ENCODE data around the gene TPP1.

The TPP1 gene

DNA sequence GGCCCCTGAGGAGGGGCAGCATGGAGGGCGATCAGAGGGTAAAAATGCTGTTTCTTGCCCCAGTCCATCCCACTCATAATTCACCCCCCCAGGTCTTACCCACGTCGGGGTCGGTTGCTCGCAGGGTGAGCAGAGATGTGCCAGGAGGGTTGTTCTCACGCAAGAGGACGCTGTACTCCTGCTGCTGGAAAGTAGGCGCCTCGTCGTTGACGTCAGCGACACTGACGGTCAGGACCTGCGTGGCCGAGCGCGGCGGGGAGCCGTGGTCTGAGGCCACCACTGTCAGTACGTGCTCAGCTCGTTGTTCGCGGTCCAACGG is 10.3 kb upstream of the TPP1 start:
- DNase-seq: no peak

DNA sequence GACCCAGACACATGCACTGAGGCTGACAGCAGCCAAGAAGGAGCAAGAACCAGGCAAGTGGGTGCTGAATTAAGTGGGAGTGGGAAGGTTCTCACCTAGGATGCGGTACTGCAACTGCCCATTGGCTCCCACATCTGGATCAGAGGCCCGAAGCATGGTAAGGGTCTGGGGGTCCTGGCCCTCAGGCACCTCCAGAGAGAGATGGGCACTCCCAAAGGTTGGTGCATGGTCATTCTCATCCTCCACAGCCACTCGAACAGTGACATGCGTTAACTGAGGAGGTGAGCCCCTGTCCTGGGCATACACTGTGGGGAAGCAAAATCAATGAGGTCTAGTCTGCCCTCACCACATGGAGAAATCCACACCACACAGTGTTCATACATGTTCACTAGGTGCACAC is 9.3 kb upstream of the TPP1 start:
- no peak for DNase-seq

DNA sequence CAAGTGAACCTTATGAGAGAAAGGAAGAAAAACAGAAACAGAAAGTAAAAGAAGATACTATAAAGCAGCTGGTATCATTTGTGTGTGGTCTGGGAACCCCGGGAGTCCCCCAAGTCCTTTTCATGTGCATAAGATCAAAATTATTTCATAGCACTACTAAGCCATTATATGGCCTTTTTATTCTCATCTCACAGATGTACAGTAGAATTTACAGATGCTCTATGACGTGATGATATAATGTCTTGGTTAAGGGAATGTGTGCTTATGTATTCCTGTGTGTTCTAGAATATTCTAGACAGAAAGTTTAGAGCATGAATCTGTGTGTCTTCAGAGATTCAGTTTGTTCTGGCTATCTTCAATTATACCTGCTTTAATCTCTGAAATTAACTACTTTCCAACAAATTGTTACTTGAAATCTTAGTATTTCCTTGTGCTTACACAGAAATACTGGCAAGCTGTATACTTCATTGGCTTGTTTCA is 8.6 kb upstream of the TPP1 start:
- no peak for DNase-seq

DNA sequence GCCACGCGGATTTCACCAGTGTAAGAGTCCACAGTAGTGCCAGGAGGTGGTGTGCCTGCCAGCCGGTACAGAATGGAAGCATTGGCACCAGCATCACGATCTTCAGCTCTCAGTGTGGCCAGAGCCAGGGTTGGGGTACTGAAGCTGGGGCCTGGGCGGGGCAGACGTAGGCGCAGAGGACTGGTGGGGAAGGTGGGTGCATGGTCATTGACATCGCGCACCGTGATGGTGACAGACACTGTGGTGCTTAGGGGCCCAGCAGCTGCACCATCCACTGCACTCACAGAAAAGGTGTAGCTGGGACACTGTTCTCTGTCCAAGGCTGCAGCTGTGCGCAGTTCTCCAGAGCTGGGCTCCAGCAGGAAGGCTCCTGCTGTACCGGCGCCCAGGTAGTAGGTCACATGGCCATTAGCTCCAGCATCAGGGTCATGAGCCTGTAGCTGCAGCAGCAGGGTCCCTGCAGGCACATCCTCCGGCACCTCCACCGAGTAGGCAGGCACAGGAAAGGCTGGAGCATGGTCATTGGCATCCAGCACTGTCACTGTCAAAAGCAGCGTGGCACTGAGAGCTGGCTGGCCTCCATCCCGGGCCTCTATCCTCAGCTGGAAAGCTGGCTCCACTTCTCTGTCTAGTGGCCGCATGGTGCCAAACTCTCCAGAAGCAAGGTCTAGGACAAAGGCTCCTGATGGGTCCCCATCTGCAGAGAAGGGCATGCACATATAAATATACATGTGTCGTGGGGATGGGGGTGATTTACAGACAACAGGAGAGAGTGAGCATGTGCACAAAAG is 7.9 kb upstream of the TPP1 start:
- DNase-seq: peak in 32 of 51 donors; percentile 10 to 74 (median 34)

DNA sequence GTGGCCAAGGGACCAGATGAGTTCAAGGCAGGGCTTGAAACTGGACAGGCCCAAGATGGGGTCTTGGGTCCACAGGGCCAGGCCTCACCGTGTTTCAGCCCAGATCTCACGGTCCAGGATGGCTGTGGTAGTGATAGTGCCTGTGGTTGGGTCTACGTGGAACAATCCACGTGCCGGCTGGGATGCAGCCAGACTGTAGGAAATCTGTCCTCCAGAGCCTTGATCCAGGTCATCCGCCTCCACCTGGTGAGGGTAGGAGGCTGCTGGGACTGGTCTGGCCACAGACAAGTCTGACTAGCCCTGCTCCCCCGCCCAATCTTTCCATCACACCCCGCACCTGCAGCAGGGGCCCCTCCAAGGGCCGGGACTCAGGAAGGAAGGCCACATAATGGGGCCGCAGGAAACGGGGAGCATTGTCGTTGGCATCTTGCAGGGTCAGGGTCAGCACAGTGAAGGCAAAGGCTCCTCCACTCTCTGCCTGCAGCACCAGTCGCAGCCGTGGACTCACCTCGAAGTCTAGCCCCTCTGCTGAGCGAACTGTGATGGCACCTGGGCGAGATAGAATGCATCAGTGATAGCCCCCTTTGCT is 6.7 kb upstream of the TPP1 start:
- no peak for DNase-seq

DNA sequence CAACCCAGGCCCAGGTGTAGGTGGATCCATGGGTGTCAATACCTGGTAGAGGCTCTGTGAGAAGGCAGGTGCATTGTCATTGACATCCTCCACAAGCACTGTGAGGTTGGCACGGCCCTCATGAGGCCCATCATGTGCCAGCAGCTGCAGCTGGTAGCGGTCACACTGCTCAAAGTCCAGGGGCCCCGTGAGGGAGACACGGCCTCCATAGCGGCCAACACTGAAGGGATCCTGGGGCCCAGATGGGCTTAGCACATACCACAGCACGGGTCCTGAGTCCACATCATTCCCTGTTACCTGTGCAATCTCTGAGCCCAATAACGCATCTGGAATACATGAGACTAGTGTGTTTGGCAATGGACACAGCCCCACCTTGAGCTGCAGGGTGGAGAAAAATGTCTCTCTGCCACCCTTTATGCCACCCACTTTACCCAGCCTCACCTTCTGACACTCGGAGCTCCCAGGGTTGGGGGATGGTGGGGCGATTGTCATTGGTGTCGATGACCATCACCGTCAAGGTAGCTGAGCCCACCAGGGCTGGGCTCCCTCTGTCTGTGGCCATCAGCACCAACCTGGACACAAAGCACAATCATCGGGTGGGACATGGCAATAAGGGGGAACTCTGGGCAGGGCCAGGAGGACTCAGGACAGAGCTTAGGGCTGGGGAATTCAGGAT is 6.1 kb upstream of the TPP1 start:
- DNase-seq: no peak

DNA sequence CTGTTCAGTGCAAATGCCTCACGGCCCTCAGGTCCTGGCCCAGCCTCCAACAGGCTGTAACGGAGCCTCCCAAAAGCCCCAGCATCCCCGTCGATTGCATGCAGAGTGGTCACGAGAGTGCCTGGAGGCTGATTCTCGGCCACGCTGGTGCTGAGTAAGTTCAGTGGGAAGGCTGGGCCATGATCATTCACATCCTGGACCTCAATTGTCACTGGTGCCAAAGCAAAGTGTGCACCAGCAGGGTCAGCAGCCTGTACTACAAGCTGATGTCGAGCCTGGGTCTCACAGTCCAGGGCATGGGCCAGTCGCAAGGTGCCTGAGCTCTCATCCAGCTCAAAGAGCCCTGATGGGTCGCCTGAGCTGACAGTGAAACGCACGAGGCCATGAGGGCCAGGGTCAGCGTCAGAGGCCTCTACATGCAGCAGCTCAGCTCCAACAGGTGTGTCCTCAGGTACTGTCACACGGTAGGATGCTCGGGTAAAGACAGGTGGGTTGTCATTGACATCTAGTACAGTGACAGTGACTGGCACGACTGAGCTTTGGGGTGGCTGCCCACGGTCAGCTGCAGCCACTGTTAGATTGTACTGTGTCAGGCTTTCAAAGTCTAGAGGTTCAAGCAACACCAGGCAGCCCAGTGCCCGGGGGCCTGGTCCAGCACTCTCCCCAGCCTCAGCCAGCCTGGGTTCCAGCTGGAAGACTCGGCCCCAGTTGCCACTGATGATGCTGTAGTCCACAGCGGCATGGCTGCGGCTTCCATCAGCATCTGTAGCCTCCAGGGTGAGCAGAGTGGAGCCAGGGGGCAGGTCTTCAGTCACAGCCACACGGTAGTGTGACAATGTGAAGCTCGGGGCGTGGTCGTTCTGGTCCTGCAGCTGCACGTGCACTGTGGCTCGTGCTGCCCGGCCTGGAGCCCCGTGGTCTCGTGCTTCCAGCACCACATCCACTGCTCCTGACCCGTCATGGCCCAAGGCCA is 4.5 kb upstream of the TPP1 start:
- no peak for DNase-seq

DNA sequence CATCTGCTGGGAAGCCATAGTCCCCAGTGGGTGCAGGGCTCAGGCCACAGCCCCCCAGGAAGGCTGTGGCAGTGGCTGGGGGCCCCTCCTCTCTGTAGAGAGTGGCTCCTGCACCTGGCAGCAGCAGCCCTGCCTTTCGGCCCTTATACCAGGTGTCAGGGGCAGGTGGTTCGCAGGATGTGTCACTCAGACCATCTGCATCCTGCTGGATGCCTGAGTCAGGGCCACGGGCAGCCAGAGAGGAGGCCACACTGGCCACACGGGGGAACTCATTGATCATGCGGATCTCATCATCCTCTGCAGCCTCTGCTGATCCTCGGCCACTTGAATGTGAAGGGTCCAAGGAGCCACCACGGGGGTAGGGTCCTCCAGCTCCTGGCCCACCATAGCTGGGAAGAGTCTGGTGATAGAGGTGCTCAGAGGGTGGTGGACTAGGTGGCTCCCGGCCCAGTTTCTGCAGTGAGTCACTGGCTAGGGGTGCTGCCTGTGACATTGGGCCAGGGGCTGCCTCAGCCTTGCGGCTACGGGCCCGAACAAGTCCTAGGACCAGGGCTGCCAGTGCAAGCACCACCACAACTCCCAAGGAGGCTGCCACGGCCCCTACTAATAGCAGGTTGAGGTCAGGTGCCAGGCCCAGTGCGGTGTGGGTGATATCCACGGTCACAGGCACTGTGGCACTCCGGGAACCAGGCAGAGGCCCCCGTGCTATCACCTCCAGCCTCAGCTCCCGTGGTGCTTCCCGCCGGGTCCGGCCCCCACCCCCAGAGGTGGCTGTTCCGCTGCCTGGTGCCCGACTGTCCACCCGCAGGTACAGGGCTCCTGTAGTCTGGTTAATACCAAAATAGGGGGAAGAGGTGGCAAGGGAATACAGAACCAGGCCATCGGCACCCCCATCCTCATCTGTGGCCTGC is 3.3 kb upstream of the TPP1 start:
- no peak for DNase-seq

DNA sequence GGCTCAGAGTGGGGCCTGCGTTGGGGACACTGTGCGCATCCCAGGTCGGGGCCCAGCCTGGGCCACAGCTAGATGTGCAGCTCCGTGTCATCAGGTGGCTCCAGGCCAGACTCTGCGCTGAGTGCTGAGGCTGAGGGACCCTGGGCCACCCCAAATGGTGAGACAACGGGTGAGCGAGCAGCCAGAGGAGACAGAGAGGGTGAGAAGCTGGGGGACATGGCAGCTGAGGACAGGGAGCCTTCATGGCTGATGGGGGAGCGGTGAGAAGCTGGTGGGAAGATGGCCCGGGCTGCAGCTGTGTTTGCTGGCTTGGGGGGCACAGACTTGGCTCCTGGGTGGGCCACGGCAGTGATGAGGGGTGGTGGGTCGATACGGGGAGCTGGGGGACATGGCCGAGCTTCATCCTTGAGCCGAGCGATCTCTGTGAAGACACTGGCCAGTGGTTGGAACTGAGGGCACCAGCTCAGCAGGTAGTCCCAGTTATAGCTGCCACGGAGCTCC is 2.5 kb upstream of the TPP1 start:
- no peak for DNase-seq

DNA sequence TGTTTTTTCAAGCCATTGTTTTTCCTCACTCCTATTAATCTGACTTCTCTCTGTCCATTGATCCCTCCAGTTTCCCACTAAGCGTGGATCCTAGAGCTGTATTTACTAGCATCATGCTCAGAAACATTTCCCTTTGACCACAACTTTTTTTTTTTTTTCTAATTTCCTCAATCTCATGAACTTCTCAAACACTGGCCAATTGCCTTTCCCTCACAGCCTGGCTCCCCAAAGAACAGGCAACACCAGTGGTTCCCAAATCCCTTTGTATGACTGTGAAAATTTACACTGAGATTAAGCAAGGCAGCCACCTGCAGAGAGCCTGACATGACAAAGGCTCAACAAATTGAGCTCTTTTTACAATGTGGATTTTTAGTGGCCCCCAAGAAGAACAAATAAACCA is 1.4 kb upstream of the TPP1 start:
- DNase-seq: no peak

DNA sequence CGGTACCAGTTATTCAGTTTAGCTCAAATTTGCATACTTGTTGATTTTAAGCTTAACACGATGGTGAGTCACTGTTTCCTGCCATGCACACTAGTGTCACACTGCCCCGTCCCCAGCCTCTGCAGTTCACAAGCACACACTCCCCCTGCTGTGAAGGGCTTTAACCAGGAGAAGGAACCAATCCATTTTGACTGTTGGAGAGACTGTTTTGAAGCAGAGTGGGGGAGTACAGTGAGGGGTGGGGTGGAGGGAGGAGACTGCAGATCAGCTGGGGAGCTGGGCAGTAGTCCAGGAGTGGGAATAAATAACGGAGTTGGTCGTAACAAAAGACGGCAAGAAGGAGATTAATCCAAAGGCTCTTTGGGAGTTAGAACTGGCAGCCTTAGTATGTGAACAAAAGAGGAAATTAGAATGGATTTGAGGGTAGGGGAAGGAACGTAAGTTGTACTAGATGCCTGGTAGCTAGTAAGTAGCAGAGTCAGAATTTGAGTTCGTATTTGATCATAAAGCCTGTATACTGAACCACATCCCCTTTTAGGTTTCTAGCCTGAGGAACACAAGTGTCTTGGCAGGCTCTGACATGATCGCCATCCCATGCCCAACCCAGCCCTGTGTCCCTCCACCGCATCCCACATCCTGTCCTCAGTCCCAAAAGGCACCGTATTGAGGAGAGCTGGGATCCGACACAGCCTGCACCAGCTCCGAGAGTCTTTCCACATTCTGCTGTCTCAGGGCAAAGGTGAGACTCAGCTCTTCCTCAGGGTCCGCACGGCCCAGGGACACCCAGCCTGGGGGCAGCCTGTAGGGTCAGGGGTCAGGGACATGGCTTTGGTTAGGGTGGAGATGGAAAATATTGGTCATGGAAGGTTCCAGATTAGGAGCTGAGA is 862 bp downstream of the TPP1 start:
- peak in 39 of 51 donors; percentile 8 to 68 (median 42) for DNase-seq

DNA sequence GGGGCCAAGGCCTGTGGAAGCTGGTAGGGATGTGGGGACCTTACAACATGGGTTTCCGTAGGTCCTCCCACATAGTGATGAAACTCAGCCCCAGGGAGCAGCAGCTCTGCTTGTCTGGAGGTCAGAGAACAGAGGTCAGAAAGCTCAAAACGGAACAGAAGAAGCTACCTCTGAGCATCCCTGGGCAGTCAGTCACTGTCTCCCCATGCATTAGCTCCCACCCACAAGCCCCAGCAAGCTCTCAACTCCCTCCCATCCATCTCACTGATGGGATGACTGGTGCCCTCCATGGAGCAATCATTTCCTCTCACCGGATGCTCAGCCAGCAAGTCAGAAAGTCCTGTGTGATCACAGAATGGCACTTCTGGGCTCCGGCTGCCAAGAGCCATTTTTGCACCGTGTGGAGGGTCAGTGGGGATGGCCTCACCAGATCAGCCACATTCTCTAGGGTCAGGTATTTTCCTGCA is 1.9 kb downstream of the TPP1 start:
- peak in 1 of 51 donors; percentile 10 for DNase-seq

DNA sequence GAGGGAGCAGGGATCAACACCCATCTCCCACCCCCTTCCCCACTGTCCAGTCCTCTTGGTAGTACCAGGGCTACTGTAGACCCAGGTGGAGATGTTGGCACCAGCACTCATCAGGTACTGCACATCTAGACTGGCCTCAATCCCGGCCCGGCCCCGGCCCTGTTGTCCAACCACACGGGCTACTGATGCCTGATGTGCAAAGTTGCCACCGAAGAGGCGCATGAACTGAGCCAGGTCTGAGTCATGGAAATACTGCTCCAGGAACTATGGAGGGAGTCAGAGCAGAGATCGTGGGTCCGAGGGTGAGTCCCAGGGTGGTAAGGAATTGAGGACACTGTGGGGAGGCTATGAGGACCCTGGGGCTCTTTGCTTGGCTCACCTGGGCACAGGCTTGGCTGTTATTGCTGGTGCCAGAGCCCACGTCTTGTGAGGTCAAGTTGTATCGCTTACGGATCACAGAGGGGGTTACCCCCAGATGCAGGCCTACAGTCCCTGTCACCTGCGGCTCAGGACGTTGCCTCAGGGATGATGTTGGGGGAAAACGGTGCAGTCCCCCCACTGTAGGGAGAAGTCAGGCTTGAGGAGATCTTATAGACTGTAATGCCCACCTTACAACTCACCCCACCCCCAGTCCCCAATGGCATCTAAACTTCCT is 2.5 kb downstream of the TPP1 start:
- DNase-seq: no peak

DNA sequence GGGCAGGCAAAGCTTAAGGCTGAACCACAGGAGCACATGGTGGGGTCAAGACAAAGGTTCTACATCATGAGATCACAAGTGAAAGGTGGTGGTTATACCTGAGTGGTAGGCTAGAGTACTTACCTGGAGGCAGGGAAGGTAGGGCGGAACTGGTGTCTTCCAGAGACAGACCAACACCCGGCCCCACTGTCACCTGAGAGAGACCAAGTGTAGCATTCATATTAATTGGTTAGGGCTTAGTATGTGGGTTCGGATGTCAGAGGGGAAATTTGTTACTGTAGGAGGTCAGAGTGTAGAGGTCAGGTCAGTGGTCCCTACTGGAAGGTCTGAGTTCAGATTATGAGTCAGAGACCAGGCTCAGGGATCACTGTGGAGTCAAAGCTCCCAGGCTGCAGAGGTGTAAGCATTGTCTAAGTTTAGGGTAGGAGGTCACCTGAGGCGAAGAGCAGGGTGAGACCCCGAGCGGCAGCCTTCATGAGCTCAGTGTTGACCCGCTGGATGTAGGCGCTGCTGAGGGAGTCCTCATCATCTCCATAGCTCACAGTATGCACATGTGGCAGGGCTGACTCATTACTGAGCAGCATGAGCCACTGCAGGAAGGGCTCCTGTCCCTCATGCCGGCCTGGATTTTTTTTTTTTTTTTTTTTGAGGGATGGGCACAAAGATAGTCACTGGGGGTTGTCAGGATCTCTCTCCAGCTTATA is 3.2 kb downstream of the TPP1 start:
- DNase-seq: peak in 1 of 51 donors; percentile 28

DNA sequence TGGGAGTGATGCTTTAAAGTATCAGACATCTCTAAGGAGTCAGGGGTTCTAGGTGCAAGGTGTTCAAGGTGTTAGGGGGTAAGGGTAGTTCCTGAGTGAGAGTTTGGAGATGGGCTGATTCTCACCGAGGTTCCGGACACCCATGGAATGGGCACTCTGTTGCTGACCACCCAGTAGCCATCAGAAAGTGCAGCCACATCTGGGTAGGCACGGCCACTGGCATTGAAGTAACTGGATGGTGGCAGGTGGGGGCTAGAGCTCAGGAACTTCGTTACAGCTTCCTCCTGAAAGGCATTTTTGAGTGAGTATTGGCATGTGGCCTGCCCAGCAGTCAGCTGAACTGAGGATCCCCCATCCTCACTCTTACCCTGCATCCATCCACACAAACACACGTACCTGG is 4.2 kb downstream of the TPP1 start:
- no peak for DNase-seq

DNA sequence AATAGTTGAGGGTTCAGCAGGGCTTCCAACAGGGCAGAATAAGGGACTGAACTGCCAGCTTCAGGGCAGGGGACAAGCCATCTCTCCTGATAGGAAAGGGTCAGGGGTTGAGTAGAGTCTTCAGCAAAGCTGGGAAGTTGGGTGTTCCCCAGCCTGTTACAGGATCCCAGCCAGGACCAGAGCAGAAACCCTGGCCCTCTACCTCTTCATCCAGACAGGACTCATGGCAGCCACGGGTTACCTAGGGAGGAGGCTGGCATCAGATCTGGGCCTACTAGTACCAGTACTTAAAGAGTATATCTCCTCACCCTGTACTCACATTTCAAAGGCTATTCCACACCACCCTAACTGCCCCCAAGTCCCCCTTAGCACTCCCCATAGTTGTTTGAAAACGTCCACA is 4.8 kb downstream of the TPP1 start:
- DNase-seq: no peak

DNA sequence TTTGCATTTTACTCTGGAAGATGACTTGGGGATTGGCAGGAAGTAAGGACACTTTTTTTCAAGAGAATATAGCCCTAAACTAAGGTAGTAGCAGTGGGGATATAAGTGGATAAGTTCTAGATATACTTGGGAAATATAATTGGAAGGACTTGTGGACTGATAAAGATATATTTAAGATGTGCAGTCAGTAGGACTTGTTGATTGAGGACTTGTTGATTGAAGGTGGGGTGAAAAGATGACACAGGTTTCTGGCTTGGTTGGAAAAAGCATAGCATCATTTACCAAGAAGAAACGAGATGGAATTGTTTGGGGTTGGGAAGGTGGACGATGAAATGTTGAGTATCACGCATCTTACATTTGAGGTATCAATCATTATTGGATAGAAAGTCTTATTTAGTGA is 5.7 kb downstream of the TPP1 start:
- no peak for DNase-seq

All from hypothalamus (tissue), 51 donors.